GM23248 (cell line): ENCODE measurements around the gene HPD.

Experiments
- EZH2 ChIP-seq: fragments of 200-600 bp; sonication (generic); IDR thresholded peaks from 2 replicates; pipeline ENCODE4 v1.6.1; 2018; ENCODE audit warnings: antibody characterized with exemption, mild to moderate bottlenecking; ENCODE audit not compliant: insufficient read depth, poor library complexity, severe bottlenecking
- EZH2phosphoT487 ChIP-seq: fragments of 200-600 bp; sonication (generic); IDR thresholded peaks from 2 replicates; pipeline ENCODE4 v1.6.1; 2018; ENCODE audit warnings: antibody characterized with exemption, moderate library complexity, mild to moderate bottlenecking, low read depth; ENCODE audit not compliant: insufficient read depth

DNA sequence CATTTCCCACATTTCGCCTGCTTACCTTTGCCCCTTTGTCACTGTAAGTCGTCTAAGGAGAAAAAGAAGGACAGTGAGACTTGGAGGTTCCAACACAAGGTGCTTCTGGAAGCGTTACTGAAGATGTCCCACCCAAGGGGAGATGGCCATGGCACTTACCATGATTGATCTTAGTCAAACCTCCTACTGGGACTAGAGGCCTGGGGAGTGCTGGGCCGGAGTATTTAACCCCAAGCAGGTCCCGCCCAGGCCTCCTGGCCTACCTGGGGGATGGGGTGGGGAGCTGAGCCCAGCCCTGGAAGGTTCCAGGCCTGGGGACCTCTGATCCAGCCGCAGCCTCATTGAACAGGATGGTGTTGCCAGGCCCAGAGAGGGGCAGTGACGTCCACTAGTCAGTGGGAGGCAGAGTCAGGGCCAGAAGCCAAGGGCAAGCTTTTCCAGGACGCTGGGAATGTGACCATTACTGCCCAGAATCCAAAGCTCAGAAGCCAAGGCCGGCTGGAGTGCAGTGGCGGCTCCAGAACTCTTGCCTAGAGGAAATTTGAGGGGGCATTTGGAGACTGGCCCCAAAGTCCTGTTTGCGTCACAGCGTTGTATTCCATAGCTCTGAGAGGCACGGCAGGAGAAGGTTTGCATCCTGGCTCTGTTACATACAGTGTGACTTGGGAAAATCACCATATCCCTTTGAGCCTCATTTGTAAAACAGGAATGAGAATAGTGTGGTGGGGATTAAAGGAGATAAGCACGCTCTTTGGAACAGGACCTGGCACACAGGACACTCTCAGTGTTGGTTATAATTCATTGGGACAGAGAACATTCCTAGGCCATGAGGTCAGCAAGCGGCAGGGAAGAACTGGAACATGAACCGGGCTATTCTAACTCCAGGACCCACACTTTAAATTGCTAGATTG, at the start of gene HPD:
- TF ChIP-seq EZH2 (no peak), EZH2phosphoT487 (no peak)
